RWPE2 (cell line): ENCODE data around the gene F2RL3.
"Not testable (repeated sequence)": the region's sequence is repeated elsewhere in the genome, so short reads cannot be mapped to it uniquely, and the experiment has no call there.

ENCODE experiments used
- ATAC-seq: fragments of 200-7000 bp; cut with Tn5 transposase; 3 replicates; pipeline ENCODE4 v1.9.1; 2021; ENCODE audit warnings: low read depth
- DNase-seq: peaks from one replicate; pipeline ENCODE4 v3.0.0-alpha.2; 2020; ENCODE audit warnings: low spot score
- H3K27ac ChIP-seq: fragments of 450-650 bp; 2 replicates; pipeline ENCODE4 v1.5.1; 2017; ENCODE audit warnings: mild to moderate bottlenecking; ENCODE audit not compliant: poor library complexity, severe bottlenecking
- H3K27me3 ChIP-seq: fragments of 250-450 bp; sonication (Bioruptor Pico); 2 replicates; pipeline ENCODE4 v1.5.1; 2021; ENCODE audit warnings: mild to moderate bottlenecking, moderate library complexity; ENCODE audit not compliant: insufficient read depth, poor library complexity, severe bottlenecking
- H3K36me3 ChIP-seq: fragments of 250-450 bp; sonication (Bioruptor Pico); 2 replicates; pipeline ENCODE4 v1.5.1; 2020; ENCODE audit warnings: low read depth, mild to moderate bottlenecking, moderate library complexity
- H3K4me1 ChIP-seq: fragments of 250-450 bp; sonication (Bioruptor Pico); 2 replicates; pipeline ENCODE4 v1.5.1; 2021; ENCODE audit warnings: mild to moderate bottlenecking, moderate library complexity; ENCODE audit not compliant: insufficient read depth, poor library complexity, severe bottlenecking
- H3K4me3 ChIP-seq: fragments of 250-450 bp; sonication (Bioruptor Pico); 2 replicates; pipeline ENCODE4 v1.5.1; 2021; ENCODE audit warnings: mild to moderate bottlenecking, moderate library complexity; ENCODE audit not compliant: severe bottlenecking
- H3K9me3 ChIP-seq: fragments of 250-450 bp; sonication (Bioruptor Pico); 2 replicates; pipeline ENCODE4 v1.5.1; 2021; ENCODE audit warnings: mild to moderate bottlenecking, moderate library complexity; ENCODE audit not compliant: severe bottlenecking
- TF ChIP-seq, protein P1 (sequence below): fragments of 450-650 bp; IDR thresholded peaks from one replicate; pipeline ENCODE4 v1.5.1; 2017; ENCODE audit warnings: mild to moderate bottlenecking, moderate library complexity; ENCODE audit not compliant: poor library complexity, severe bottlenecking

F2RL3 gene

DNA sequence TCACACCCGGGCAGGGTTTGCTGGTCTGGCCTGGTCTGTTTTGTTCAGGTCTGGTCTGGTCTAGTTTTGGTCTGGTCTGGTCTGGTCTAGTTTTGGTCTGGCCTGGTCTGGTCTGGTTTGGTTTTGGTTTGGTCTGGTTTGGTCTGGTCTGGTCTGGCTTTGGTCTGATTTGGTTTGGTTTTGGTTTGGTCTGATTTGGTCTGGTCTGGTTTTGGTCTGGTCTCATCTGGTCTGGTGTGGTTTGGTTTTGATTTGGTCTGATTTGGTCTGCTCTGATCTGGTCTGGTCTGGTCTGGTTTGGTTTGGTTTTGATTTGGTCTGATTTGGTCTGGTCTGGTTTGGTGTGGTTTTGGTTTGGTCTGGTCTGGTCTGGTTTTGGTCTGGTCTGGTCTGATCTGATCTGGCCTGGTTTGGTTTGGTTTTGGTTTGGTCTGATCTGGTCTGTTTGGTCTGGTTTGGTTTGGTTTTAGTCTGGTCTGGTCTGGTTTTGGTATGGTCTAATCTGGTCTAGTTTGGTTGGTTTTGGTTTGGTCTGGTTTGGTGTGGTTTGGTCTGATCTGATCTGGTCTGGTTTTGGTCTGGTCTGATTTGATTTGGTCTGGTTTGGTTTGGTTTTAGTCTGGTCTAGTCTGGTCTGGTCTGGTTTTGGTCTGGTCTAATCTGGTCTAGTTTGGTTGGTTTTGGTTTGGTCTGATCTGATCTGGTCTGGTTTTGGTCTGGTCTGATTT lies 14.4 kb upstream of the F2RL3 start:
- TF ChIP-seq, protein P1, sequence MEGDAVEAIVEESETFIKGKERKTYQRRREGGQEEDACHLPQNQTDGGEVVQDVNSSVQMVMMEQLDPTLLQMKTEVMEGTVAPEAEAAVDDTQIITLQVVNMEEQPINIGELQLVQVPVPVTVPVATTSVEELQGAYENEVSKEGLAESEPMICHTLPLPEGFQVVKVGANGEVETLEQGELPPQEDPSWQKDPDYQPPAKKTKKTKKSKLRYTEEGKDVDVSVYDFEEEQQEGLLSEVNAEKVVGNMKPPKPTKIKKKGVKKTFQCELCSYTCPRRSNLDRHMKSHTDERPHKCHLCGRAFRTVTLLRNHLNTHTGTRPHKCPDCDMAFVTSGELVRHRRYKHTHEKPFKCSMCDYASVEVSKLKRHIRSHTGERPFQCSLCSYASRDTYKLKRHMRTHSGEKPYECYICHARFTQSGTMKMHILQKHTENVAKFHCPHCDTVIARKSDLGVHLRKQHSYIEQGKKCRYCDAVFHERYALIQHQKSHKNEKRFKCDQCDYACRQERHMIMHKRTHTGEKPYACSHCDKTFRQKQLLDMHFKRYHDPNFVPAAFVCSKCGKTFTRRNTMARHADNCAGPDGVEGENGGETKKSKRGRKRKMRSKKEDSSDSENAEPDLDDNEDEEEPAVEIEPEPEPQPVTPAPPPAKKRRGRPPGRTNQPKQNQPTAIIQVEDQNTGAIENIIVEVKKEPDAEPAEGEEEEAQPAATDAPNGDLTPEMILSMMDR = no peak
- no peak for DNase-seq
- H3K4me3 ChIP-seq = no peak overlapping the region
- peak overlapping the region; percentile 24 for H3K27ac ChIP-seq
- H3K4me1 ChIP-seq = no peaks in the 10 kb centered on the region
- H3K36me3 ChIP-seq = peaks cover 62% of the 10 kb centered on the region
- H3K27me3 ChIP-seq = no peaks in the 10 kb centered on the region
- no peaks in the 10 kb centered on the region for H3K9me3 ChIP-seq
- ATAC-seq = no peak

DNA sequence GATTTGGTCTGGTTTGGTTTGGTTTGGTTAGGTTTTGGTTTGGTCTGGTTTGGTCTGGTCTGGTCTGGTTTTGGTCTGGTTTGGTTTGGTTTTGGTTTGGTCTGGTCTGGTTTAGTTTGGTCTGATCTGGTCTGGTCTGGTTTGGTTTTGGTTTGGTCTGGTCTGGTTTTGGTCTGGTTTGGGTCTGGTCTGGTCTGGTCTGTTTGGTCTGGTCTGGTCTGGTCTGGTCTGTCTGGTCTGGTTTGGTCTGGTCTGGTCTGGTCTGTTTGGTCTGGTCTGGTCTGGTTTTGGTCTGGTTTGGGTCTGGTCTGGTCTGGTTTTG lies 13.9 kb upstream of the F2RL3 start:
- H3K27me3 ChIP-seq, H3K4me3 ChIP-seq, ATAC-seq, H3K9me3 ChIP-seq, H3K4me1 ChIP-seq, DNase-seq: not testable (repeated sequence)
- peaks cover 60% of the 10 kb centered on the region for H3K36me3 ChIP-seq
- H3K27ac ChIP-seq = peak overlapping the region; percentile 24

DNA sequence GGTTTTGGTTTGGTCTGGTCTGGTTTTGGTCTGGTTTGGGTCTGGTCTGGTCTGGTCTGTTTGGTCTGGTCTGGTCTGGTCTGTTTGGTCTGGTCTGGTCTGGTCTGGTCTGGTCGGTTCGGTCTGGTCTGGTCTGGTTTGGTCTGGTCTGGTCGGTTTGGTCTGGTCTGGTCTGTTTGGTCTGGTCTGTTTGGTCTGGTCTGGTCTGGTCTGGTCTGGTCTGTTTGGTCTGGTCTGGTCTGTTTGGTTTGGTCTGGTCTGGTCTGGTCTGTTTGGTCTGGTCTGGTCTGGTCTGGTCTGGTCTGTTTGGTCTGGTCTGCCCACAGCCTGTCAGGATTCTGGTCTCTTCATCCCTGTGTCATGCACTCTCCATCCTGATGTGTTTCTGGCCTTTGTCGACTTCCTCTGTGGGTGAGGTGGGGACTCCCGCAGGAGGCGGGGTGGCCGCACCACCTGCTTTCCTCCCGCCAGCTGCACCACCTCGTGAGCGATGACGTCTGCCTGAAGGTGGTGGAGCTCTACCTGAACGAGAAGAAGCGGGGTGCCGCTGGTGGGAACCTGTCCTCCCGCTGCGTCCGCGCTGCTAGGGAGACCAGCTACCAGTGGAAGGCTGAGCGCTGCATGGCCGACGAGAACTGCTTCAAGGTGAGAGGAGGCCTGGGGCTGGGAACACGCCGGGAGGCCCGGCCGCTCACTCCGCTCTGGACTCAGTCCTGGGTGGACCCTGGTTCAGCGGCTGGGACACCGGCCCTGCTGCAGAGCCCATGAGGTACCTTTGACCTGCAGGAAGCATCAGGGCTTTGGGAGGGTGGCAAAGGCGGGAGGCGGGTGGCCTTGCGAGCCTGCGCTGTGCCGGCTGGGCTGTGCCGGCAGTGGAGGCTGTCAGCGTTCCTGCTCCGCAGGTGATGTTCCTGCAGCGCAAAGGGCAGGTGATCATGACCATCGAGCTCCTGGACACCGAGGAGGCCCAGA lies 12.9 kb upstream of the F2RL3 start:
- DNase-seq (no peak), ATAC-seq (no peak)
- no peaks in the 10 kb centered on the region for H3K27me3 ChIP-seq
- H3K27ac ChIP-seq = no peak overlapping the region
- no peaks in the 10 kb centered on the region for H3K9me3 ChIP-seq
- no peaks in the 10 kb centered on the region for H3K4me1 ChIP-seq
- TF ChIP-seq, protein P1 = no peak
- H3K36me3 ChIP-seq = peaks cover 58% of the 10 kb centered on the region
- H3K4me3 ChIP-seq = no peak overlapping the region

DNA sequence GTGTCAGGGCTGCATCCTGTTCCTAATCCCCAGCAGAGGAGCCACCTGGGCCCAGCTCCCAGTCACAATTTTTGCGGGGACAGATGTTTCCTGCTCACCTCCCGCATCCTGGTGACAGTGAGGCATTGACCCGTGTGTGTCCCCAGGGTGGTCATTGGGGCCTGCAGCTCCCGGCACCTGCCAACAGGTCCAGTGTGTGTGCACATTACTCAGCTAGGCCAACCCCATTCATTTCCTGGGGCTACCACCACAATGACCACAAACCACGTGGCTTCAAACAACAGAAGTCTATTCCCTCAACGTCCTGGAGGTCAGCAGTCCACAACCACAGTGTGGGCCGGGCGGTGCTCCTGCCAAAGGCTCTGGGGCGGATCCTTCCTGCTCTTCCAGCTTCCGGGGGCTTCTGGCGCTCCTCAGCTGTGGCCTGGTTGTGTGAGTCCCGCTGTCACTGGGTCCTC lies 11.9 kb upstream of the F2RL3 start:
- DNase-seq (no peak), ATAC-seq (no peak)
- peaks cover 9% of the 10 kb centered on the region for H3K9me3 ChIP-seq
- no peak overlapping the region for H3K27ac ChIP-seq
- H3K27me3 ChIP-seq = no peaks in the 10 kb centered on the region
- H3K4me3 ChIP-seq = no peak overlapping the region
- H3K4me1 ChIP-seq = no peaks in the 10 kb centered on the region
- TF ChIP-seq, protein P1 = no peak
- peaks cover 48% of the 10 kb centered on the region for H3K36me3 ChIP-seq

DNA sequence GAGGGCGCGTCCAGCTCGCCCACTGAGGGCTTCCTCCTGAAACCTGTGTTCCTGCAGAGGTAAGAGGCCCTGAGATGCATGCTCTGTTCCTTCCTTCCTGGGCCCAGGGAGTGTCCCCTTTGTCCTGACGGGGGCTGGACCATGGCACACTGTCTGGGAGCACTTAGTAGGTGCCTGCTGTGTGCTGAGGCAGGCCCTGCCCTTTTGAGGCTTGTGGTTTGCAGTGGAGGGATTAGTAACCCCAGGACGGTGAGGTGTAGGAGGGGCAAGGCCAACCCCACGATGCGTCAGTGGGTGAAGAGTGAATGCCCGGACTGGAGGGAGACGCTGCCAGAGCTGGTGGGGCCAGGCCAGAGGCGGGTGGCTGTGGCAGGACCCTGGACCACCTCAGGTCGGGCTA lies 11.2 kb upstream of the F2RL3 start:
- no peak overlapping the region for H3K27ac ChIP-seq
- H3K4me3 ChIP-seq = no peak overlapping the region
- peak; percentile 24 for DNase-seq
- H3K27me3 ChIP-seq = no peaks in the 10 kb centered on the region
- H3K36me3 ChIP-seq = peaks cover 45% of the 10 kb centered on the region
- H3K4me1 ChIP-seq = no peaks in the 10 kb centered on the region
- no peak for ATAC-seq
- TF ChIP-seq, protein P1 = no peak
- peaks cover 14% of the 10 kb centered on the region for H3K9me3 ChIP-seq
